ENCODE data around the gene LRRC23. TPM values are rescaled to one million over a fixed set of nuclear protein-coding genes. Genes with fewer than 3 reads are reported as not detected.

Gene LRRC23
- total RNA-seq, 4 donors from 2014 or later, result 8.7 to 16.4 (median 13.0) TPM

DNA sequence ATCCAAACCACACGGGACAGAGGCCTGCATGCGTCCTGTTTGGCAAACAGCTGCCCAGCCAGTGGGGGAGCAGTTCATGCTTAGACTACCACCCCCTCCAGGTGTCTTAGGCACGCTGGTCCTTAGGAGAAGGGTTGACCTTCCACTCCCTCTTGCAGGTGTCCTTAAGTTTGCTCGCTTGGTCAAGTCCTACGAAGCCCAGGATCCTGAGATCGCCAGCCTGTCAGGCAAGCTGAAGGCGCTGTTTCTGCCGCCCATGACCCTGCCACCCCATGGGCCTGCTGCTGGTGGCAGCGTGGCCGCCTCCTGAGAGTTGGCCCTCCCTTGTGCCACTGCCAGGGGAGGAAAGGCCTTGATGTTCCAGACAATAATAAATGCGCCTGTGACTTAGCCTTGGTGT, 41.0 kb downstream of the LRRC23 start:
- no peak for DNase-seq
- Histone ChIP-seq H3K4me3 (replicated peaks in 1 of 3) (peak overlapping the region in 1 of 3 donors; percentile 35), H3K27ac (peak overlapping the region; percentile 61 to 97 (median 73)), H3K9me3 (no peaks in the 10 kb centered on the region), H3K36me3 (peaks cover 7 to 9% of the 10 kb centered on the region in 2 donors), H3K4me1 (peaks cover 19 to 34% of the 10 kb centered on the region in 2 donors), H3K27me3 (no peaks in the 10 kb centered on the region)
- TF ChIP-seq, protein P1, sequence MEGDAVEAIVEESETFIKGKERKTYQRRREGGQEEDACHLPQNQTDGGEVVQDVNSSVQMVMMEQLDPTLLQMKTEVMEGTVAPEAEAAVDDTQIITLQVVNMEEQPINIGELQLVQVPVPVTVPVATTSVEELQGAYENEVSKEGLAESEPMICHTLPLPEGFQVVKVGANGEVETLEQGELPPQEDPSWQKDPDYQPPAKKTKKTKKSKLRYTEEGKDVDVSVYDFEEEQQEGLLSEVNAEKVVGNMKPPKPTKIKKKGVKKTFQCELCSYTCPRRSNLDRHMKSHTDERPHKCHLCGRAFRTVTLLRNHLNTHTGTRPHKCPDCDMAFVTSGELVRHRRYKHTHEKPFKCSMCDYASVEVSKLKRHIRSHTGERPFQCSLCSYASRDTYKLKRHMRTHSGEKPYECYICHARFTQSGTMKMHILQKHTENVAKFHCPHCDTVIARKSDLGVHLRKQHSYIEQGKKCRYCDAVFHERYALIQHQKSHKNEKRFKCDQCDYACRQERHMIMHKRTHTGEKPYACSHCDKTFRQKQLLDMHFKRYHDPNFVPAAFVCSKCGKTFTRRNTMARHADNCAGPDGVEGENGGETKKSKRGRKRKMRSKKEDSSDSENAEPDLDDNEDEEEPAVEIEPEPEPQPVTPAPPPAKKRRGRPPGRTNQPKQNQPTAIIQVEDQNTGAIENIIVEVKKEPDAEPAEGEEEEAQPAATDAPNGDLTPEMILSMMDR (IDR thresholded peaks at IDR 0.05), result no peak
- no peak for TF ChIP-seq POLR2A (IDR thresholded peaks at IDR 0.05)
- intact Hi-C loops (cut with DNase I), result loop anchor here (2.0 to 5.0 kb wide), 3 partner anchors 17 to 167 kb away; partner anchors contain the start of gene C1R
- WGBS, 2 donors, result 66 to 80% methylated on average over 2 to 11 of the region's 11 CpGs

- TF ChIP-seq POLR2A (IDR thresholded peaks at IDR 0.05), result peak in 1 of 2 donors; percentile 98
- TF ChIP-seq, protein P1 (IDR thresholded peaks at IDR 0.05), result peak in 1 of 6 experiments; percentile 32
- peaks cover 19 to 34% of the 10 kb centered on the region in 2 donors for H3K4me1 ChIP-seq
- intact Hi-C loops (cut with DNase I), result loop anchor here (2.0 to 5.0 kb wide), 3 partner anchors 17 to 166 kb away; partner anchors contain the start of gene C1R
- DNase-seq, result peak; percentile 99
- WGBS, 2 donors, result 9 to 19% methylated on average over 24 of the region's 32 CpGs
- no peaks in the 10 kb centered on the region for H3K9me3 ChIP-seq
- no peaks in the 10 kb centered on the region for H3K27me3 ChIP-seq
- H3K4me3 ChIP-seq (replicated peaks in 1 of 3), result peak overlapping the region in 2 of 3 donors; percentile 1 to 35
- H3K36me3 ChIP-seq, result peaks cover 5 to 7% of the 10 kb centered on the region in 2 donors
- H3K27ac ChIP-seq, result peak overlapping the region; percentile 61 to 97 (median 73)
These were observed 41.7 kb downstream of the LRRC23 start for GRCh38 chr12:6946033-6946919.

DNA sequence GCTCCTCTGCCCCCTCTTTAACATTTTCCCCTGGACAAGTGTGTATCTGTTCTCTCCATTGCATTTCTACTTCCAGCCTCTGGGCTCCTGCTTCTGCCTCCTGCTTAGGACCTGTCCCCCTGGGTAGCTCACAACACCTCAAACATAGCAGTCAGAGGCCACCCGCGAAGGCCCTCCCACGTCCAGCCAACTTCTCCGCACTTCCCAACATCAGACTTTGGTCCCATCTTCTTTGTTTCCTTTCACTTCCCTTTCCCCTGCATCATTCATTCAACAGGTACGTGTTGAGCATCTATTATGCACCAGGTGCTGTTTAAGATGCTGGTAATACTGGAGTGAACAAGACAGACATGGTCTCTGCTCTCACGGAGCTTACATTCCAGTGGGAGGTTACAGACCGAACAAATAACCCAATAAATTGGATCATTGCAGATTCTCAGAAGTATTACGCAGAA, 42.3 kb downstream of the LRRC23 start:
- Histone ChIP-seq H3K27ac (peak overlapping the region in 2 of 3 donors; percentile 73 to 97), H3K9me3 (no peaks in the 10 kb centered on the region), H3K4me3 (replicated peaks in 1 of 3) (peak overlapping the region in 1 of 3 donors; percentile 35), H3K36me3 (peaks cover 0 to under 1% of the 10 kb centered on the region in 2 donors), H3K4me1 (peaks cover 19 to 34% of the 10 kb centered on the region in 2 donors), H3K27me3 (no peaks in the 10 kb centered on the region)
- no peak for DNase-seq
- intact Hi-C loops (cut with DNase I), result loop anchor here (2.0 to 5.0 kb wide), 3 partner anchors 16 to 165 kb away; partner anchors contain the start of gene C1R
- 49 to 55% methylated on average over 8 of the region's 8 CpGs for WGBS, 2 donors
- TF ChIP-seq, protein P1 (IDR thresholded peaks at IDR 0.05), result no peak
- no peak for TF ChIP-seq POLR2A (IDR thresholded peaks at IDR 0.05)

DNA sequence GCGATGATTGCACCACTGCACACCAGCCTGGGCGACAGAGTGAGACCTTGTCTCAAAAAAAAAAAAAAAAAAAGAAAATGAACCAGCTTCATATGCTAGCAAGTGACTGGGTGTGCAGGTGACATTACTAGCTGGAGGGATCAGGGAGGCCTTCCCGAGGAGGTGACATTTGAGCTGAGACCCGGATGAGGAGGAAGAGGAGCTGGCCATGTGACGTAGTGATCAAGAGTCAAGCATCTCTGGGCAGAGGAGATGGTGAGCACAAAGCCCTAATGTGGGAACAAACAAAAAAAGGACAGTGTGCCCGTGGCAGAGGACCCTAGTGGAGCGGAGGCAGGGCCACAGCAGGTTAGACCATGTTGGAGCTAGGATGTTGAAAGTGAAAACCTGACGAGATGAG, 43.0 kb downstream of the LRRC23 start:
- intact Hi-C loops (cut with DNase I), result loop anchor here (2.0 to 5.0 kb wide), 3 partner anchors 15 to 165 kb away; partner anchors contain the start of gene C1R
- Histone ChIP-seq H3K4me1 (peaks cover 19 to 32% of the 10 kb centered on the region in 2 donors), H3K9me3 (no peaks in the 10 kb centered on the region), H3K4me3 (replicated peaks in 1 of 3) (no peak overlapping the region), H3K27ac (no peak overlapping the region), H3K36me3 (no peaks in the 10 kb centered on the region), H3K27me3 (no peaks in the 10 kb centered on the region)
- no peak for TF ChIP-seq POLR2A (IDR thresholded peaks at IDR 0.05)
- TF ChIP-seq, protein P1 (IDR thresholded peaks at IDR 0.05), result no peak
- WGBS, 2 donors, result 85 to 89% methylated on average over 8 of the region's 8 CpGs
- no peak for DNase-seq

Data from thyroid gland (tissue), 4 donors.